DOHH2 (cell line): Measurements from ENCODE around the gene TIPIN.

Experiments used
- CTCF ChIP-seq: fragments of 200-600 bp; sonication (generic); IDR thresholded peaks from one replicate; pipeline ENCODE4 v1.5.1; 2014; ENCODE audit warnings: antibody characterized with exemption, mild to moderate bottlenecking, low read depth, low read length; ENCODE audit not compliant: poor library complexity, severe bottlenecking
- EZH2phosphoT487 ChIP-seq: fragments of 200-600 bp; sonication (generic); IDR thresholded peaks from 2 replicates; pipeline ENCODE4 v1.6.1; 2017; ENCODE audit warnings: borderline replicate concordance, mild to moderate bottlenecking, antibody characterized with exemption, low read length, moderate library complexity, mixed read lengths

- TF ChIP-seq CTCF (no peak), EZH2phosphoT487 (no peak)
Measured at GRCh38 chr15:66288093-66288492, 68.4 kb downstream of the TIPIN start.
